Measurements from ENCODE around the gene TMCC1.

GRCh38 chr3:129632556-129632955 is 261.0 kb downstream of the TMCC1 start:
- no peak for TF ChIP-seq CTCF (IDR thresholded peaks at IDR 0.05)
- TF ChIP-seq POLR2A (IDR thresholded peaks at IDR 0.05; ENCODE audit: low read length), result no peak
- TF ChIP-seq EP300 (IDR thresholded peaks at IDR 0.05), result no peak
- TF ChIP-seq USF2 (IDR thresholded peaks at IDR 0.05), result no peak
- no peak for TF ChIP-seq MAX (IDR thresholded peaks at IDR 0.05)
- no peak for TF ChIP-seq REST (IDR thresholded peaks at IDR 0.05)

Data from A549 (cell line).